Body of pancreas (tissue), 4 donors: ENCODE data around the gene PLEKHG4B. TPM values are rescaled to one million over a fixed set of nuclear protein-coding genes. Genes with fewer than 3 reads are reported as not detected.

Experiments
- ATAC-seq: fragments of 150-250 bp; one replicate; pipeline ENCODE4 v1.9.1; 2016
- DNase-seq, 4 donors: peaks; one replicate each; pipeline ENCODE4 v3.0.0-alpha.2; 2019
- H3K27ac ChIP-seq, 4 donors: fragments of 200-600 bp; sonication (generic); 1 replicate in 3 of 4; 2 replicates in 1 of 4; pipeline versions ENCODE4 v1.5.1 to v1.6.1; 2016 to 2019; ENCODE audit warnings: mild to moderate bottlenecking in 1 of 4, mixed read lengths in 1 of 4, moderate library complexity in 1 of 4
- H3K27me3 ChIP-seq, 2 donors: fragments of 200-600 bp; sonication (generic); one replicate each; pipeline ENCODE4 v1.6.0; 2016; ENCODE audit warnings: mild to moderate bottlenecking in 1 of 2
- H3K36me3 ChIP-seq, 2 donors: fragments of 200-600 bp; sonication (generic); replicated peaks in 1 of 2; 2 replicates each; pipeline ENCODE4 v1.5.1; 2016; ENCODE audit warnings: low read depth in 2 of 2; ENCODE audit not compliant: insufficient read depth in 1 of 2
- H3K4me1 ChIP-seq: fragments of 200-600 bp; sonication (generic); one replicate; pipeline ENCODE4 v1.6.0; 2016
- H3K4me3 ChIP-seq, 2 donors: fragments of 200-600 bp; sonication (generic); 1 replicate in 1 of 2; 2 replicates in 1 of 2; pipeline ENCODE4 v1.5.1; 2016 to 2019
- H3K9me3 ChIP-seq, 3 donors: fragments of 200-600 bp; sonication (generic); 1 replicate in 2 of 3; 2 replicates in 1 of 3; pipeline ENCODE4 v1.5.1; 2016
- POLR2A ChIP-seq, 3 donors: fragments of 450-650 bp; IDR thresholded peaks; one replicate each; pipeline ENCODE4 v1.6.1; 2016; ENCODE audit warnings: antibody characterized with exemption in 3 of 3, mild to moderate bottlenecking in 2 of 3
- WGBS, 2 donors: methylation state at CpG; one replicate each; pipeline ENCODE4 v1.1.5; 2017; 5-methylcytosine and 5-hydroxymethylcytosine counted together
- intact Hi-C: fragments of 100-400 bp; cut with DNase I; formaldehyde crosslinking; loops from one replicate; pipeline ENCODE4 v1.15.1; 2023
- total RNA-seq, 2 donors: library from RNA; depleted of rRNA; stranded (reverse); fragments of >200 nt; gene quantifications; one replicate each; pipeline ENCODE4 v1.1.0, GENCODE V29; 2016
- TF ChIP-seq, protein P1 (sequence below), 7 experiments: fragments of 450-650 bp in 4 of 7; fragments of 200-600 bp in 3 of 7; sonication (generic) in 3 of 7; IDR thresholded peaks; one replicate each; pipeline ENCODE4 v1.5.1; 2016 to 2019; ENCODE audit warnings: antibody characterized with exemption in 7 of 7

PLEKHG4B gene
- total RNA-seq, 2 donors from 2014 or later = 0.99 to 1.3 TPM

DNA sequence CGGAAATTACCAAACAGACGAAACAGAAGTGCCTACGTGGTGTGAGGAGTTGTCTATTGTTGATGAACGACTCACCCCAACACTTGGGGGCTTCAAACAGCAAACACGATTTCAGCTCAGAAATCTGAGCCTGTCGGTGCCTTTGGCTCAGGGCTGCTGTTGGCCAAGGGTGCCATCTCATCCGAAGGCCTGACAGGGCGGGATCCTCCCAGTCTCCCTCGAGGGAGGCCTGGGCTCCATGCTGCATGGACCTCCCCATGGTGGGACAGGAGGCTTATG lies 100.7 kb downstream of the PLEKHG4B start:
- intact Hi-C loops = no loop called here
- no peak for ATAC-seq
- H3K27ac ChIP-seq = no peak overlapping the region
- H3K36me3 ChIP-seq = no peaks in the 10 kb centered on the region
- H3K4me3 ChIP-seq = no peak overlapping the region
- TF ChIP-seq POLR2A (IDR thresholded peaks at IDR 0.05) = no peak
- TF ChIP-seq, protein P1, sequence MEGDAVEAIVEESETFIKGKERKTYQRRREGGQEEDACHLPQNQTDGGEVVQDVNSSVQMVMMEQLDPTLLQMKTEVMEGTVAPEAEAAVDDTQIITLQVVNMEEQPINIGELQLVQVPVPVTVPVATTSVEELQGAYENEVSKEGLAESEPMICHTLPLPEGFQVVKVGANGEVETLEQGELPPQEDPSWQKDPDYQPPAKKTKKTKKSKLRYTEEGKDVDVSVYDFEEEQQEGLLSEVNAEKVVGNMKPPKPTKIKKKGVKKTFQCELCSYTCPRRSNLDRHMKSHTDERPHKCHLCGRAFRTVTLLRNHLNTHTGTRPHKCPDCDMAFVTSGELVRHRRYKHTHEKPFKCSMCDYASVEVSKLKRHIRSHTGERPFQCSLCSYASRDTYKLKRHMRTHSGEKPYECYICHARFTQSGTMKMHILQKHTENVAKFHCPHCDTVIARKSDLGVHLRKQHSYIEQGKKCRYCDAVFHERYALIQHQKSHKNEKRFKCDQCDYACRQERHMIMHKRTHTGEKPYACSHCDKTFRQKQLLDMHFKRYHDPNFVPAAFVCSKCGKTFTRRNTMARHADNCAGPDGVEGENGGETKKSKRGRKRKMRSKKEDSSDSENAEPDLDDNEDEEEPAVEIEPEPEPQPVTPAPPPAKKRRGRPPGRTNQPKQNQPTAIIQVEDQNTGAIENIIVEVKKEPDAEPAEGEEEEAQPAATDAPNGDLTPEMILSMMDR (IDR thresholded peaks at IDR 0.05) = no peak
- H3K27me3 ChIP-seq = no peaks in the 10 kb centered on the region
- H3K4me1 ChIP-seq = peaks cover 24% of the 10 kb centered on the region
- WGBS, 2 donors = 73 to 82% methylated on average over 9 of the region's 9 CpGs
- no peak for DNase-seq
- no peaks in the 10 kb centered on the region for H3K9me3 ChIP-seq

DNA sequence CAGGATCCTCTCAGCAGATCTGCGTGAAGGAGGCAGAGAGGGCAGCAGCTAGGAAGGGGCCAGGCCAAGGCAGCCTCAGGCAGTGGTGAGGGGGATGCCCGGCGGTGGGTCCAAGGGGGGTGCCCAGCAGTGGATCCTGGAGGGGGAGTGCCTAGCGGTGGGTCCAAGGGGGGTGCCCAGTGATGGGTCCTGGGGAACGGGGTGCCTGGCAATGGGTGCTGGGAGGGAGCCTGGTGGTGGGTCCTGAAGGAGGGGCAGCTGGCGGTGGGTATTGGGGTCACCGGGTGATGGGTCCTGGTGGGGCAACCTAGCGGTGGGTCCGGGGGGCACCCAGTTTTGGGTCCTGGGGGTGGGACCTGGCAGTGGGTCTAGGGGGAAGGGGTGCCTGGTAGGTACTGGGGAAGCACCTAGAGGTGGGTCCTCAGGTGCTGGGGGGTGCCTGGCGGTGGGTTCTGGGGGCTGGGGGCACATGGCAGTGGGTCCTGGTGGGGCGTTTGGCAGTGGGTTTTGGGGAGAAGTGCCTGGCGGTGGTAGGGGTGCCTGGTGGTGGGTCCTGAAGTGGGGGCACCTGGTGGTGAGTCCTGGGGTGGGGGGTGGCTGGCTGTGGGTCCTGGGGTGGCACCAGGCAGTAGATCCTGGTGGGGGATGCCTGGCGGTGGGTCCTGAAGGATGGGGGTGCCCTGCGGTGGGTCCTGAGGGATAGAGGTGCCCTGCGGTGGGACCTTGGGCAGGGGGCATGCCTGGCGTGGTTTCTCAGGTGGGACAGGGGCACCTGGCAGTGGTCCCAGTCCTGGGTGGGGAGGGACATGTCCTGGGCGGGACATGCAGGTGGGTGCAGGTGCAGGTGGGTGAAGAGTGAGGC lies 101.2 kb downstream of the PLEKHG4B start:
- Histone ChIP-seq H3K27ac (no peak overlapping the region), H3K4me3 (no peak overlapping the region), H3K4me1 (peaks cover 21% of the 10 kb centered on the region), H3K9me3 (no peaks in the 10 kb centered on the region), H3K27me3 (no peaks in the 10 kb centered on the region), H3K36me3 (no peaks in the 10 kb centered on the region)
- no peak for TF ChIP-seq POLR2A (IDR thresholded peaks at IDR 0.05)
- TF ChIP-seq, protein P1 (IDR thresholded peaks at IDR 0.05) = no peak
- peak in 1 of 4 donors; percentile 10 for DNase-seq
- WGBS, 2 donors = 82 to 83% methylated on average over 11 to 14 of the region's 17 CpGs
- no peak for ATAC-seq
- intact Hi-C loops = no loop called here

DNA sequence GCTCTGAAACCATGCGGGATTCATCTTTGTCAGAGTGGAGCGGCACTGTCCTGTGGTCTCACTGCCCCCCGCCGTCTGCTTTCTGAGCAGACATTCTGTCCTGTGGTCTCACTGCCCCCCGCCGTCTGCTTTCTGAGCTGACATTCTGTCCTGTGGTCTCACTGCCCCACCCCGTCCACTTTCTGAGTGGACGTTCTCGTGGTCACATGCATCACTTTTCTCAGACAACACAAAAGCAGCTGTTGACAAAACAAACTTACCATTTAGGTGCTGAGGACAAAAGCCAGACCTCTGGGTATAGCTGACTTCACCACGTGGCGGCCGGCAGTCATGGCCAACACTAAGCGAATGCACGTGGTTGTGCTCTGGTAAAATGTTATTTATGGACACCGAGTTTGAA lies 102.1 kb downstream of the PLEKHG4B start:
- peak in 1 of 4 donors; percentile 8 for DNase-seq
- intact Hi-C loops = no loop called here
- Histone ChIP-seq H3K4me3 (no peak overlapping the region), H3K27me3 (no peaks in the 10 kb centered on the region), H3K27ac (no peak overlapping the region), H3K9me3 (no peaks in the 10 kb centered on the region), H3K4me1 (peaks cover 15% of the 10 kb centered on the region), H3K36me3 (no peaks in the 10 kb centered on the region)
- no peak for ATAC-seq
- WGBS, 2 donors = 80 to 84% methylated on average over 14 to 15 of the region's 15 CpGs
- TF ChIP-seq, protein P1 (IDR thresholded peaks at IDR 0.05) = no peak
- no peak for TF ChIP-seq POLR2A (IDR thresholded peaks at IDR 0.05)

DNA sequence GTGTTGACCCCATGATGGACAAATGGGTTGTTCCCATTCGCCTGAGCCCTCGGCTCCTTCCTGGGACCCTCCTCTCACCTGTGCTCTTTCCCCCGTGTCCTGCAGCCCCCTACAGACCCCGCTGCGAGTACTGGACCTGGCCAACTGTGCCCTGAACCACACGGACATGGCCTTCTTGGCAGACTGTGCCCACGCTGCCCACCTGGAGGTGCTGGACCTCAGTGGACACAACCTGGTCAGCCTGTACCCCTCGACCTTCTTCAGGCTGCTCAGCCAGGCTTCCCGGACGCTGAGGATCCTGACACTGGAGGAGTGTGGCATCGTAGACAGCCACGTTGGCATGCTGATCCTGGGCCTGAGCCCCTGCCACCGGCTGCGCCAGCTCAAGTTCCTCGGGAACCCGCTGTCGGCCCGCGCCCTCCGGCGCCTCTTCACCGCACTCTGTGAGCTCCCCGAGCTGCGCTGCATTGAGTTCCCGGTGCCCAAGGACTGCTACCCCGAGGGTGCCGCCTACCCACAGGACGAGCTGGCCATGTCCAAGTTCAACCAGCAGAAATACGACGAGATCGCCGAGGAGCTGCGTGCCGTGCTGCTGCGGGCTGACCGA lies 102.7 kb downstream of the PLEKHG4B start:
- Histone ChIP-seq H3K9me3 (no peaks in the 10 kb centered on the region), H3K27me3 (no peaks in the 10 kb centered on the region), H3K27ac (no peak overlapping the region), H3K4me1 (peaks cover 15% of the 10 kb centered on the region), H3K4me3 (no peak overlapping the region), H3K36me3 (no peaks in the 10 kb centered on the region)
- WGBS, 2 donors = 88 to 89% methylated on average over 34 to 35 of the region's 36 CpGs
- no peak for ATAC-seq
- intact Hi-C loops = no loop called here
- TF ChIP-seq POLR2A (IDR thresholded peaks at IDR 0.05) = no peak
- TF ChIP-seq, protein P1 (IDR thresholded peaks at IDR 0.05) = no peak
- peak in 1 of 4 donors; percentile 6 for DNase-seq
